PFSK-1 (cell line): ENCODE results near the gene PDYN.

ENCODE experiments used
- FOXP2 ChIP-seq: optimal IDR thresholded peaks from 2 replicates; pipeline ENCODE3; 2011; ENCODE audit warnings: borderline replicate concordance, control low read depth, inconsistent platforms; ENCODE audit not compliant: insufficient read depth; ENCODE audit errors: extremely low read length, extremely low read depth
- POLR2AphosphoS5 ChIP-seq: IDR thresholded peaks from 2 replicates; pipeline ENCODE4 v1.6.1; 2012; ENCODE audit warnings: low read depth, mild to moderate bottlenecking, control low read depth, low read length, moderate library complexity
- SIN3A ChIP-seq: IDR thresholded peaks from 2 replicates; pipeline ENCODE4 v1.6.1; 2012; ENCODE audit warnings: mild to moderate bottlenecking, low read length, moderate library complexity, borderline replicate concordance; ENCODE audit not compliant: insufficient read depth
- TAF1 ChIP-seq: IDR thresholded peaks from 2 replicates; pipeline ENCODE4 v1.6.1; 2012; ENCODE audit warnings: low read length, control low read depth, borderline replicate concordance; ENCODE audit not compliant: insufficient read depth
- TF ChIP-seq, protein P1 (sequence below), 2 experiments: IDR thresholded peaks; 2 replicates each; pipeline versions ENCODE4 v1.6.1 to v1.8.0; 2011 to 2012; ENCODE audit warnings: low read depth in 2 of 2, low read length in 2 of 2, control low read depth in 1 of 2, inconsistent platforms in 1 of 2, mild to moderate bottlenecking in 1 of 2, moderate library complexity in 1 of 2; ENCODE audit not compliant: insufficient read depth in 1 of 2

Gene PDYN

DNA sequence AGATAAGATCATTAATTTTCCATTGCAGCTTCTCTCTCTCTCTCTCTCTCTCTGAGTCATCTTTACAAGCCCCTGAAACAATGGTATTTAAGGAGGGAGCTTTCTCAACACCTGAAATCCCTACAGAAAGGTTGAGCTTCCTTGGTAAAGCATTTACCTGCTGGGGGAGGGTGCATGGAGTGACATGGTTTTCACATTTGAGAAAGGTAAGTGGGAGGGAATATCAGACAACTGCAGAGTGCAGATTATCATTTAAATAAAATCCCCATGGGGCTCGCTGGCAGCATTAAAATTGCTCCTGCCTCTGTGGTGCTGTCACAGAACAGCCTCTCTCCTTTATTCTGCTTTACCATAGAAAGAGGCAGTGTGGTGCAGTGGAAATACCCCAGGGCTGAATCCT lies 10.3 kb upstream of the PDYN start:
- no peak for TF ChIP-seq FOXP2
- no peak for TF ChIP-seq SIN3A
- TF ChIP-seq, protein P1, sequence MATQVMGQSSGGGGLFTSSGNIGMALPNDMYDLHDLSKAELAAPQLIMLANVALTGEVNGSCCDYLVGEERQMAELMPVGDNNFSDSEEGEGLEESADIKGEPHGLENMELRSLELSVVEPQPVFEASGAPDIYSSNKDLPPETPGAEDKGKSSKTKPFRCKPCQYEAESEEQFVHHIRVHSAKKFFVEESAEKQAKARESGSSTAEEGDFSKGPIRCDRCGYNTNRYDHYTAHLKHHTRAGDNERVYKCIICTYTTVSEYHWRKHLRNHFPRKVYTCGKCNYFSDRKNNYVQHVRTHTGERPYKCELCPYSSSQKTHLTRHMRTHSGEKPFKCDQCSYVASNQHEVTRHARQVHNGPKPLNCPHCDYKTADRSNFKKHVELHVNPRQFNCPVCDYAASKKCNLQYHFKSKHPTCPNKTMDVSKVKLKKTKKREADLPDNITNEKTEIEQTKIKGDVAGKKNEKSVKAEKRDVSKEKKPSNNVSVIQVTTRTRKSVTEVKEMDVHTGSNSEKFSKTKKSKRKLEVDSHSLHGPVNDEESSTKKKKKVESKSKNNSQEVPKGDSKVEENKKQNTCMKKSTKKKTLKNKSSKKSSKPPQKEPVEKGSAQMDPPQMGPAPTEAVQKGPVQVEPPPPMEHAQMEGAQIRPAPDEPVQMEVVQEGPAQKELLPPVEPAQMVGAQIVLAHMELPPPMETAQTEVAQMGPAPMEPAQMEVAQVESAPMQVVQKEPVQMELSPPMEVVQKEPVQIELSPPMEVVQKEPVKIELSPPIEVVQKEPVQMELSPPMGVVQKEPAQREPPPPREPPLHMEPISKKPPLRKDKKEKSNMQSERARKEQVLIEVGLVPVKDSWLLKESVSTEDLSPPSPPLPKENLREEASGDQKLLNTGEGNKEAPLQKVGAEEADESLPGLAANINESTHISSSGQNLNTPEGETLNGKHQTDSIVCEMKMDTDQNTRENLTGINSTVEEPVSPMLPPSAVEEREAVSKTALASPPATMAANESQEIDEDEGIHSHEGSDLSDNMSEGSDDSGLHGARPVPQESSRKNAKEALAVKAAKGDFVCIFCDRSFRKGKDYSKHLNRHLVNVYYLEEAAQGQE (IDR thresholded peaks at IDR 0.05; ENCODE audit: insufficient read depth in 1 of 2, low read depth in 2 of 2, low read length in 2 of 2) = no peak
- TF ChIP-seq POLR2AphosphoS5 = no peak
- no peak for TF ChIP-seq TAF1

GRCh38 chr20:2002365-2002764 lies 8.5 kb upstream of the PDYN start:
- TF ChIP-seq SIN3A (no peak), POLR2AphosphoS5 (no peak), FOXP2 (no peak), TAF1 (no peak)
- TF ChIP-seq, protein P1 (IDR thresholded peaks at IDR 0.05; ENCODE audit: insufficient read depth in 1 of 2, low read depth in 2 of 2, low read length in 2 of 2) = no peak

DNA sequence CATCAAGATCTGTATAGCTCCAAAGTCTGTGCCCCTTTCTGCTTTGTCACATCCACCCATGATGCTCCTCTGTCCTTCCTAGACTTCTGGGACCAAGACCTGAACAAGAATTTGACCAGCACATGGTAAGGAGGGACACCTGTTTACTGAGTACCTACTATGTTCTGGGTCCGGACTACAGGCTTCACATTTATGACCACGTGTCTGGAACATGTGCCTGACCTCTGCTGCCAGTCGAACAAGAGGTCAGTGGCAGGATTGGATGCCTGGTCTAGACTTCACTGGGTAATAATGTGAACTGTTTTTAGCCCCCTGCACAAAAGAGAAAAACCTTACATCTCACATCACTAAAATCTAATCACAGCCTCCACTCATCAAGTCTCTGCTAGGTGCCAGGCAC lies 7.3 kb upstream of the PDYN start:
- TF ChIP-seq SIN3A (no peak), TAF1 (no peak), FOXP2 (no peak), POLR2AphosphoS5 (no peak)
- TF ChIP-seq, protein P1 (IDR thresholded peaks at IDR 0.05; ENCODE audit: insufficient read depth in 1 of 2, low read depth in 2 of 2, low read length in 2 of 2) = no peak

DNA sequence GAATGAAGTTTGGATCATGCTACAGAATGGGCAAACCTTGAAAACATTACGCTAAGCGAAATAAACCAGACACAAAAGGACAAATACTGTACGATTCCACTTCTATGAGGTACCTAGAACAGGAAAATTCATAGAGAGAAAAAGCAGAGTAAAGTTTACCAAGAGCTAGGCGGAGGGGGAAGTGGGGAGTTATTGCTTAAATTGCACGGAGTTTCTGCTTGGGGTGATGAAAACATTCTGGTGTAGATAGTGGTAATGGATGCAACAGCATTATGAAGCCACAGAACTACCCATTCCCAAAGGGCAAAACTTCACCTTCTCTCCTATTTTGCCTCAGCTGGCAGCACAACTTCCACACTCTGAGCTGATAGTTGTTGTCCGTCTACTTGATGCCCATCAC lies 6.4 kb upstream of the PDYN start:
- no peak for TF ChIP-seq SIN3A
- no peak for TF ChIP-seq TAF1
- TF ChIP-seq FOXP2 = no peak
- TF ChIP-seq POLR2AphosphoS5 = no peak

DNA sequence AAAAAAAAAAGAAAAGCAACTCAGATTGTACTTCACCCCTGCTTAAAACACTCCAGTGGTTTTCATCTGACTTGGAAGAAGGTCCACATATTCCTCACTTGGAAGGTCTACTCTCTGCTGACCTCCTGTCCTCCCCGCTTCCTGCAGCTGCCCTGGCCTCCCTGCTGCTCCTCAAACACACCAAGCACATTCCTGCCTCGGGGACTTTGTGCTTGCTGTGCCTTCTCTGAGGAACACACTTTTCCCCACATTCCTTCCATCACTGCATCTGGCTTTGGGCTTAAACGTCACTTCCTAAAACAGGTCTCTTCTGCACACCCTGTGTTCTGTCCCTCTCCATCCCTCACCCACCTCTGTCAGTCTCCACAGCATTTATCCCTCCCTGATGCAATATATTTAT lies 4.9 kb upstream of the PDYN start:
- TF ChIP-seq, protein P1 (IDR thresholded peaks at IDR 0.05; ENCODE audit: insufficient read depth in 1 of 2, low read depth in 2 of 2, low read length in 2 of 2) = no peak
- TF ChIP-seq POLR2AphosphoS5 (no peak), SIN3A (no peak), TAF1 (no peak), FOXP2 (no peak)

DNA sequence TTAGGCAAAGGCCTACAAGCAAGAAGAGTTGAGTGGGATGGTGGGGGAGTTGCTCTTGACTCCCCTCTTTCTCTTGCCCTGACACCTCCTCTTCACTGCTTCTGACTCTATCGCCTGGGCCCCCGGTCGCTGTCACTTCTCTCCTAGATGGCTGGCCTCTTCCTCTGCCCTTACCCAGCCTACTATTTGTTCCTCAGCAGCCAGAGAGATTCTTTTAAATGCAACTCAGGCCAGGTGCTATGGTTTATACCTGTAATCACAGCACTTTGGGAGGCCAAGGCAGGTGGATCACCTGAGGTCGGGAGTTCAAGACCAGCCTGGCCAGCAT lies 4.3 kb upstream of the PDYN start:
- no peak for TF ChIP-seq FOXP2
